SK-N-SH (cell line): ENCODE measurements around the gene RNGTT. TPM values are rescaled to one million over a fixed set of nuclear protein-coding genes. Genes with fewer than 3 reads are reported as not detected.

ENCODE experiments used
- CTCF ChIA-PET: fragments of 300-600, 350-600 bp; formaldehyde crosslinking; extraction: SDS; loops from one replicate; lab custom pipeline; 2021; lab: Yijun Ruan, JAX
- POLR2A ChIA-PET: fragments of 350-600 bp; sonication (Branson Sonifier 250); formaldehyde crosslinking; extraction: SDS; loops from one replicate; lab custom pipeline; 2020; ENCODE audit warnings: antibody characterized with exemption, inconsistent platforms; lab: Yijun Ruan, JAX
- DNase-seq: peaks from one replicate; pipeline ENCODE4 v3.0.0; 2012
- H2AFZ ChIP-seq: fragments of 200-600 bp; sonication (generic); 2 replicates; pipeline ENCODE4 v1.8.1; 2016; ENCODE audit warnings: antibody characterized with exemption, mild to moderate bottlenecking, low read depth
- H3F3A ChIP-seq: fragments of 200-600 bp; sonication (generic); replicated peaks from 2 replicates; pipeline ENCODE3; 2016; ENCODE audit warnings: antibody characterized with exemption, mild to moderate bottlenecking; ENCODE audit not compliant: insufficient read depth
- H3K27ac ChIP-seq, 2 experiments: fragments of 200-500 bp in 1 of 2; fragments of 200-600 bp in 1 of 2; sonication (Bioruptor generic) in 1 of 2; sonication (generic), shearing (Covaris generic) in 1 of 2; 2 replicates each; pipeline versions ENCODE4 v1.5.1 to v1.6.1; 2014 to 2016; ENCODE audit warnings: low read depth in 2 of 2, inconsistent platforms in 1 of 2, low read length in 1 of 2, mild to moderate bottlenecking in 1 of 2, mixed read lengths in 1 of 2
- H3K27me3 ChIP-seq: fragments of 200-600 bp; sonication (generic), shearing (Covaris generic); 2 replicates; pipeline ENCODE4 v1.6.1; 2016; ENCODE audit warnings: mixed run types; ENCODE audit not compliant: insufficient read depth
- H3K36me3 ChIP-seq, 2 experiments: fragments of 200-500 bp in 1 of 2; fragments of 200-600 bp in 1 of 2; sonication (Bioruptor generic) in 1 of 2; sonication (generic) in 1 of 2; replicated peaks in 1 of 2; 2 replicates each; pipeline versions ENCODE3 to v1.5.1; 2014 to 2016; ENCODE audit warnings: low read length in 1 of 2, mild to moderate bottlenecking in 1 of 2; ENCODE audit not compliant: insufficient read depth in 2 of 2, control insufficient read depth in 1 of 2
- H3K4me1 ChIP-seq, 2 experiments: fragments of 200-500 bp in 1 of 2; fragments of 200-600 bp in 1 of 2; sonication (Bioruptor generic) in 1 of 2; sonication (generic), shearing (Covaris generic) in 1 of 2; 2 replicates each; pipeline versions ENCODE4 v1.5.1 to v1.6.1; 2014 to 2016; ENCODE audit warnings: low read depth in 1 of 2, low read length in 1 of 2, mixed run types in 1 of 2; ENCODE audit not compliant: insufficient read depth in 2 of 2, control insufficient read depth in 1 of 2
- H3K4me2 ChIP-seq: fragments of 200-600 bp; sonication (generic), shearing (Covaris generic); 2 replicates; pipeline ENCODE4 v1.6.1; 2017; ENCODE audit warnings: mixed run types
- H3K4me3 ChIP-seq, 2 experiments: fragments of 200-500 bp in 1 of 2; fragments of 200-600 bp in 1 of 2; sonication (Bioruptor generic) in 1 of 2; sonication (generic), shearing (Covaris generic) in 1 of 2; 2 replicates each; pipeline versions ENCODE4 v1.5.1 to v1.8.1; 2014 to 2016; ENCODE audit warnings: low read depth in 2 of 2, inconsistent platforms in 1 of 2, low read length in 1 of 2, mild to moderate bottlenecking in 1 of 2, mixed read lengths in 1 of 2, moderate library complexity in 1 of 2
- H3K79me2 ChIP-seq: fragments of 200-600 bp; sonication (generic); 2 replicates; pipeline ENCODE4 v1.8.1; 2017; ENCODE audit warnings: mild to moderate bottlenecking; ENCODE audit not compliant: insufficient read depth
- H3K9ac ChIP-seq: fragments of 200-600 bp; sonication (generic); 2 replicates; pipeline ENCODE4 v1.6.1; 2017; ENCODE audit warnings: mixed run types
- H3K9me2 ChIP-seq: fragments of 200-600 bp; sonication (generic); 2 replicates; pipeline ENCODE4 v1.6.1; 2017; ENCODE audit warnings: mixed run types
- H3K9me3 ChIP-seq: fragments of 200-600 bp; sonication (generic); 2 replicates; pipeline ENCODE4 v1.6.1; 2017; ENCODE audit warnings: mixed run types, mild to moderate bottlenecking, moderate library complexity
- H4K20me1 ChIP-seq: fragments of 200-600 bp; sonication (generic); 2 replicates; pipeline ENCODE4 v1.6.1; 2017; ENCODE audit warnings: mild to moderate bottlenecking, mixed run types; ENCODE audit not compliant: insufficient read depth
- EP300 ChIP-seq, 2 experiments: IDR thresholded peaks; 2 replicates each; pipeline versions ENCODE4 v1.4.0 to v1.6.1; 2012; ENCODE audit warnings: borderline replicate concordance in 1 of 2, low read depth in 1 of 2, low read length in 1 of 2
- EZH2phosphoT487 ChIP-seq: fragments of 200-600 bp; sonication (generic); IDR thresholded peaks from 2 replicates; pipeline ENCODE4 v1.6.1; 2017; ENCODE audit warnings: low read depth, mixed run types, mild to moderate bottlenecking, antibody characterized with exemption, moderate library complexity, borderline replicate concordance
- FOSL2 ChIP-seq: IDR thresholded peaks from 2 replicates; pipeline ENCODE4 v1.4.0; 2012; ENCODE audit warnings: low read depth, mild to moderate bottlenecking, moderate library complexity, borderline replicate concordance
- IRF3 ChIP-seq: fragments of 150-350 bp; IDR thresholded peaks from 2 replicates; pipeline ENCODE4 v1.6.1; 2016; ENCODE audit warnings: mild to moderate bottlenecking, low read depth, low read length
- MEF2A ChIP-seq: IDR thresholded peaks from 2 replicates; pipeline ENCODE4 v1.4.0; 2012; ENCODE audit warnings: low read depth, borderline replicate concordance
- POLR2AphosphoS5 ChIP-seq: IDR thresholded peaks from 2 replicates; pipeline ENCODE4 v1.6.1; 2012; ENCODE audit warnings: low read depth, low read length
- RAD21 ChIP-seq: IDR thresholded peaks from 2 replicates; pipeline ENCODE4 v1.6.1; 2012; ENCODE audit warnings: mild to moderate bottlenecking, low read length
- REST ChIP-seq: IDR thresholded peaks from 2 replicates; pipeline ENCODE4 v1.6.1; 2012; ENCODE audit warnings: mild to moderate bottlenecking, low read depth, low read length, moderate library complexity
- RFX5 ChIP-seq: IDR thresholded peaks from 2 replicates; pipeline ENCODE4 v1.6.1; 2012; ENCODE audit warnings: mild to moderate bottlenecking, improper control_type of control experiment, low read length
- RXRA ChIP-seq: IDR thresholded peaks from 2 replicates; pipeline ENCODE4 v1.4.0; 2012; ENCODE audit warnings: low read depth, mild to moderate bottlenecking, borderline replicate concordance
- SIN3A ChIP-seq: IDR thresholded peaks from 2 replicates; pipeline ENCODE4 v1.6.1; 2012; ENCODE audit warnings: low read depth, mild to moderate bottlenecking, low read length, moderate library complexity, borderline replicate concordance
- WGBS: methylation state at CpG from one replicate; pipeline ENCODE4 v1.1.6; 2017; ENCODE audit warnings: low lambda C conversion rate; 5-methylcytosine and 5-hydroxymethylcytosine counted together
- polyA plus RNA-seq, 3 experiments: library from polyadenylated mRNA; depleted of rRNA; stranded (reverse); fragments of >200 nt; gene quantifications; 2 replicates each; pipeline ENCODE4 v1.2.3, GENCODE V29; 2012
- TF ChIP-seq, protein P1 (sequence below): fragments of 200-600 bp; sonication (generic); IDR thresholded peaks from 2 replicates; pipeline ENCODE4 v1.6.1; 2017; ENCODE audit warnings: antibody characterized with exemption, mild to moderate bottlenecking, moderate library complexity
- TF ChIP-seq, protein P2 (sequence below): fragments of 150-350 bp; IDR thresholded peaks from 2 replicates; pipeline ENCODE4 v1.6.1; 2017; ENCODE audit warnings: antibody characterized with exemption, low read length, low read depth, borderline replicate concordance

Gene RNGTT
- polyA plus RNA-seq, 1 of the 3 experiments (the other 2 are of a cell fraction), result 3.3 TPM

DNA sequence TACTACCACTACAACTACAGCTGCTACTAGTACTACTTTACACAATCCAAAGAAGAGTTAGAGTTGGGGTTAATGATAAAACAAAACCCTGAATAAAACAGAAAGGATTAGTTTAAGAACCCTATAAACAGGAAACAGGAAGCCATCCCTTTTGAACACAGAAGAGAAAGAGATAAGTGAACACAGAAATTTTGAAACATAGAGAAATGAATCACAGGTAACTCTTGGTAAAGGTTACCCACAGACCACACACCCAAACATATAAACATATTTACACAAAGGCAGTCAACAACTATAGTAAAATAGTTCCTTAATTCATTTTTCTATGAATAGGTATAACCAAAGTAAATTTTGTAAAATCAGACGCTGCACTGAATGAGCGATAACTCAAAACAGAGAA is 98.1 kb downstream of the RNGTT start:
- 100% methylated on average over 2 of the region's 2 CpGs for WGBS
- Histone ChIP-seq H3K4me3 (no peak overlapping the region), H3K27me3 (no peaks in the 10 kb centered on the region), H4K20me1 (no peaks in the 10 kb centered on the region), H3K9me3 (no peaks in the 10 kb centered on the region), H2AFZ (no peak overlapping the region), H3K27ac (no peak overlapping the region), H3F3A (peaks cover 22% of the 10 kb centered on the region), H3K4me2 (no peak overlapping the region), H3K9me2 (no peaks in the 10 kb centered on the region), H3K9ac (no peak overlapping the region), H3K36me3 (peaks cover 0 to 7% of the 10 kb centered on the region in 2 experiments), H3K4me1 (peaks cover 0 to 17% of the 10 kb centered on the region in 2 experiments; a peak in 2 of 4 replicates), H3K79me2 (no peaks in the 10 kb centered on the region)
- ChIA-PET POLR2A (no interaction called here), CTCF (no interaction called here)
- DNase-seq, result no peak
- TF ChIP-seq MEF2A (no peak), IRF3 (no peak), RXRA (no peak)
- TF ChIP-seq, protein P1, sequence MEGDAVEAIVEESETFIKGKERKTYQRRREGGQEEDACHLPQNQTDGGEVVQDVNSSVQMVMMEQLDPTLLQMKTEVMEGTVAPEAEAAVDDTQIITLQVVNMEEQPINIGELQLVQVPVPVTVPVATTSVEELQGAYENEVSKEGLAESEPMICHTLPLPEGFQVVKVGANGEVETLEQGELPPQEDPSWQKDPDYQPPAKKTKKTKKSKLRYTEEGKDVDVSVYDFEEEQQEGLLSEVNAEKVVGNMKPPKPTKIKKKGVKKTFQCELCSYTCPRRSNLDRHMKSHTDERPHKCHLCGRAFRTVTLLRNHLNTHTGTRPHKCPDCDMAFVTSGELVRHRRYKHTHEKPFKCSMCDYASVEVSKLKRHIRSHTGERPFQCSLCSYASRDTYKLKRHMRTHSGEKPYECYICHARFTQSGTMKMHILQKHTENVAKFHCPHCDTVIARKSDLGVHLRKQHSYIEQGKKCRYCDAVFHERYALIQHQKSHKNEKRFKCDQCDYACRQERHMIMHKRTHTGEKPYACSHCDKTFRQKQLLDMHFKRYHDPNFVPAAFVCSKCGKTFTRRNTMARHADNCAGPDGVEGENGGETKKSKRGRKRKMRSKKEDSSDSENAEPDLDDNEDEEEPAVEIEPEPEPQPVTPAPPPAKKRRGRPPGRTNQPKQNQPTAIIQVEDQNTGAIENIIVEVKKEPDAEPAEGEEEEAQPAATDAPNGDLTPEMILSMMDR, result no peak

DNA sequence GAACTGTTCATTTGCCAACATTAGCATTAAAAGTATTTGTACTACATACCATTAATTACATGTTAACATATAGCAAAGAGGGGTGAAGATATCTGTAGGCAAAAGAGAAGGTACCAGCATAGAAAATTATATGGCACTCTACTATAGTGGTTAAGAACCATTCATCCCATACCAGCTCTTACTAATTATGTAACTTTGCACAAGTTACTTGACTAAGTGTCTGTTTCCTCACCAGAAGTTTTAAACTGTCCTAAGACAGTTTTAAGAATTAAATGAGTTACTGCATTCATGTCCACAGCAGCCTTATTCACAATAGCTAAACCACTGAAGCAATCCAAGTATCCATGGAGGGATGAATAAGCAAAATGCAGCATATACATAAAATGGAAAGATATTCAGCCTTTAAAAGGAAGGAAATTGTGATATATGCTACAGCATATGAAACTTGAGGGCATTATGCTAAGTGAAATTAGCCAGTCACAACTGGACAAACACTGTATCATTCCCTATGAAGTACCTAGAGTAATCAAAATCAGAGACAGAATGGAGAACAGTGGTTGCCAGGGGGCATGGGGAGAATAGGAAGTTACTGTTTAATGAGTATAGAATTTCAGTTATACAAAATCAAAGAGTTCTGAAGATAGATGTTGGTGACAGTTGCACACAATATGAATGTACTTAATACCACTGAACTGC is 98.9 kb downstream of the RNGTT start:
- H3K27me3 ChIP-seq, result no peaks in the 10 kb centered on the region
- H3K36me3 ChIP-seq, result peaks cover 0 to 7% of the 10 kb centered on the region in 2 experiments
- H3K79me2 ChIP-seq, result no peaks in the 10 kb centered on the region
- H3K9me3 ChIP-seq, result no peaks in the 10 kb centered on the region
- H3K9me2 ChIP-seq, result no peaks in the 10 kb centered on the region
- ChIA-PET POLR2A (no interaction called here), CTCF (interaction anchor here (0.5 to 0.9 kb wide), 2 partner anchors 11 to 140 kb away, joined by 3 to 4 read pairs; no protein-coding TSS in a partner anchor)
- H3K4me1 ChIP-seq, result peaks cover 0 to 15% of the 10 kb centered on the region in 2 experiments; a peak in 2 of 4 replicates
- H3K4me3 ChIP-seq, result no peak overlapping the region
- H3K27ac ChIP-seq, result no peak overlapping the region
- H3K4me2 ChIP-seq, result no peak overlapping the region
- H4K20me1 ChIP-seq, result no peaks in the 10 kb centered on the region
- peaks cover 22% of the 10 kb centered on the region for H3F3A ChIP-seq
- no peak overlapping the region for H3K9ac ChIP-seq
- no peak for DNase-seq
- no peak overlapping the region for H2AFZ ChIP-seq
- TF ChIP-seq EP300 (IDR thresholded peaks at IDR 0.05; ENCODE audit: borderline replicate concordance in 1 of 2, low read depth in 1 of 2, low read length in 1 of 2), result no peak
- TF ChIP-seq, protein P2, sequence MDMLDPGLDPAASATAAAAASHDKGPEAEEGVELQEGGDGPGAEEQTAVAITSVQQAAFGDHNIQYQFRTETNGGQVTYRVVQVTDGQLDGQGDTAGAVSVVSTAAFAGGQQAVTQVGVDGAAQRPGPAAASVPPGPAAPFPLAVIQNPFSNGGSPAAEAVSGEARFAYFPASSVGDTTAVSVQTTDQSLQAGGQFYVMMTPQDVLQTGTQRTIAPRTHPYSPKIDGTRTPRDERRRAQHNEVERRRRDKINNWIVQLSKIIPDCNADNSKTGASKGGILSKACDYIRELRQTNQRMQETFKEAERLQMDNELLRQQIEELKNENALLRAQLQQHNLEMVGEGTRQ, result no peak
- TF ChIP-seq RFX5, result no peak
- TF ChIP-seq EZH2phosphoT487, result no peak
- TF ChIP-seq RAD21, result no peak
- no peak for TF ChIP-seq FOSL2
- no peak for TF ChIP-seq REST
- no peak for TF ChIP-seq MEF2A
- no peak for TF ChIP-seq IRF3
- TF ChIP-seq POLR2AphosphoS5, result no peak
- TF ChIP-seq SIN3A, result no peak
